Stimulated activated CD4-positive, alpha-beta T cell treated with anti-CD3 and anti-CD28 coated beads, TNF-alpha, amount 100 ng/mL, for 1 hour (primary cell): ENCODE data around the gene SNAP23.

Experiments used
- DNase-seq, 3 donors: peaks; one replicate each; pipeline ENCODE4 v3.0.0-alpha.2; 2020; ENCODE audit warnings: low read depth in 3 of 3, low spot score in 1 of 3

SNAP23 gene

DNA sequence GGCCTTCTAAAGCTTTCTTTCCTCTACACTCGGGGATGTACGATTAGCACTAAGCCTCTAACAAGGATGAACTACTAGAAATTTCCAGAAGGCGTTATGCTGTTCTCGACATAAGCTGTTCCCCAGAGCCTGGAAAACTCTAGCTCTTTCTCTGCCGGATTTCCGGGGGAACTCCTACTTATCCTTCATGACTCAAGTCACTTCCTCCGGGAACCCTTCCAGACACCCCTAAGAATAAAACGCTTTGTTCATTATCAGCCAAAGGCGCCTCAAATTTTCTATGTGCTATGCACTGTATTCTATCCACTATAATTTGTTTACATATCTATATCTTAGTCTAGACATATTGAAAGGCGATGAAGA lies 455 bp upstream of the SNAP23 start:
- DNase-seq, result no peak

DNA sequence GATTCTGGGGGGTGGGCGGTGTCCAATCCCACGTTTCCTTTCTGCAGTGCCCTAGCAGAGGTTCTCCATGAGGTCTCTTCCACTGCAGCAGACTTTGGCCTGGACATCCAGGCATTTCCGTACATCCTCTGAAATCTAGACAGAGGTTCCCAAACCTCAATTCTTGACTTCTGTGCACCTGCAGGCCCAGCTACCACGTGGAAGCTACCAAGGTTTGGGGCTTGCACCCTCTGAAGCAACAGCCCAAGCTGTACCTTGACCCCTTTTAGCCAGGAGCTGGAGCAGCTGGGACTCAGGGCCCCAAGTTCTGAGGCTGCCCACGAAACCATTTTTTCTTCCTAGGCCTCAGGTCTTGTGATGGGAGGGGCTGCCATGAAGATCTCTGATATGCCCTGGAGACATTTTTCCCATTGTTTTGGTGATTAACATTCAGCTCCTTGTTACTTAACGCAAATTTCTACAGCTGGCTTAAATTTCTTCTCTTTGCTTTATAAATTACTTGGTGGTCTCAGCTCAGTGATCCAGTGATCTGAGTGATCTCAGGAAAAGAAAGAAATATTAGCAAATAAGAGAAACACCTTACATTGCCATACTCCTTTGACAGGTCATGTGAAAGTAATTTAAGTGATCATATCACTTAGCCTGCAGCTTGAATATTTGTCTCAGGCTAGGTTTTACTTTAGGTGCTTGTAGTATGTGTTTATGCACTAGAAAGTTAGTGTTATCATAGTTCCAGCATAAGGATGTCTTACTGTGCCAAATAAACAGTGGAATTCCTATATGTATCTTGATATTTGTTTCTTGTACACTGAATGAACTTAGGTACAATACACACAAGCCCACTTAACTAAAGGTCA lies 3.0 kb downstream of the SNAP23 start:
- no peak for DNase-seq

DNA sequence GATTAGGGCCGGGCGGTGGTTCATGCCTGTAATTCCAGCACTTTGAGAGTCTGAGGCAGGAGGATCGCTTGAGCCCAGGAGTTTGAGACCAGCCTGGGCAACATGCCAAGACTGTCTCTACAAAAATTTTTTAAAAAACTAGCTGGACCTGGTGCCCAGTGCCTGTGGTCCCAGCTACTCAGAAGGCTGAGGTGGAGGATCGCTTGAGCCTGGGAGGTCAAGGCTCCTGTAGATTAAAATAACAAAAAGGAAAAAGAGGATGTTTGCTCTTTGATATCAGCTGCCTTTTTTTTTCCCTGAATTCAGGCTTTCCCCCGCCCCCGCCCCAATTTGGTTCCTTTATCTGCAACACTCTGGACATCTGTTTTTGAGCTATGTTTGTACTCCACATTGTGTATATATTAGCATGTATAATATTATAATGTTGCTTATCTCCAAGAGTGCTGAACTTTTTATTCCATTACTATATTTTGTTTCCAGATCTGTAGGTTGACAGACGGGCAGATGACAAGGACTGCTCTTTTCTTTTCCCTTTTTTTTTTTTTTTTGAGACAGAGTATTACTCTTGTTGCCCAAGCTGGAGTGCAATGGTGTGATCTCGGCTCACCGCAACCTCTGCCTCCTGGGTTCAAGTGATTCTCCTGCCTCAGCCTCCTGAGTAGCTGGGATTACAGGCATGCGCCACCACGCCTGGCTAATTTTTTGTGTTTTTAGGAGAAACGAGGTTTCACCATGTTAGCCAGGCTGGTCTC lies 4.6 kb downstream of the SNAP23 start:
- no peak for DNase-seq

- no peak for DNase-seq
Measured at GRCh38 chr15:42502477-42502876, 7.0 kb downstream of the SNAP23 start.

DNA sequence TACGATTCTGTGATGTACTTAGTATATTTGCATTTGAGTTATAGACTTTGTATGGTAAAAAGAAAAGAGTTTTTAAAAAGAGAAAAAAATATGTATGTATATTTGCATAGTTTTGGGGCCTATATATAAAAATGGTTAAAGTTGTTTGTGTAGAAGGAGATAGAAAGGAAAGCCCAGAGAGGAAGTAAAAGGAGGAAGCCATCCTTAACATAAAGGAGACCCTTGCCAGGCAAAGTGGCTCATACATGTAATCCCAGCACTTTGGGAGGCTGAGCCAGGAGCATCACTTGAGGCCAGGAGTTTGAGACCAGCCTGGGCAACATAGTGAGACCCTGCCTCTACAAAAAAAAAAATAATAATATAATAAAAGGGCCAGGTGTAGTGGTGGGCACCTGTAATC lies 8.4 kb downstream of the SNAP23 start:
- no peak for DNase-seq

DNA sequence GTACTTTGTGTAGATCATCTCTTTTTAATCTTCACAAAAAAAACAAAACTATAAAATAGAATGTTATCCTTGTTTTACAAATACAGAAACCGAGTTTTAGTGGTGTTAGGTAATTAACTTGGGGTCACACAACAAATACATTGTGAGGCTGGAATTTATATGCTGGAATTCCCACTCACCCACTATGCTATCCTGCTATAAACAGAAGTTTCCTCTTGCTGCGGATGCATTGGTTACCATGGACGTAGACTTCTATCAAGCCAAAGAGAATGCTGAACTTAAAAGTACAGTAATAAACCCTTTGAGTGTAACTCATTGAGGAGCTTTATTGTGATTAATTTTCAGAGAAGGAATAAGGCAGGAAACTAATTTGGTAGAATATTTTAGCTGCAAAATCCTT lies 9.2 kb downstream of the SNAP23 start:
- DNase-seq, result no peak

- DNase-seq, result no peak
Measured at GRCh38 chr15:42507514-42507913, 12.1 kb downstream of the SNAP23 start.

- no peak for DNase-seq
Measured at GRCh38 chr15:42508263-42508690, 12.8 kb downstream of the SNAP23 start.

- DNase-seq, result no peak
Measured at GRCh38 chr15:42510258-42511006, 15.0 kb downstream of the SNAP23 start.

DNA sequence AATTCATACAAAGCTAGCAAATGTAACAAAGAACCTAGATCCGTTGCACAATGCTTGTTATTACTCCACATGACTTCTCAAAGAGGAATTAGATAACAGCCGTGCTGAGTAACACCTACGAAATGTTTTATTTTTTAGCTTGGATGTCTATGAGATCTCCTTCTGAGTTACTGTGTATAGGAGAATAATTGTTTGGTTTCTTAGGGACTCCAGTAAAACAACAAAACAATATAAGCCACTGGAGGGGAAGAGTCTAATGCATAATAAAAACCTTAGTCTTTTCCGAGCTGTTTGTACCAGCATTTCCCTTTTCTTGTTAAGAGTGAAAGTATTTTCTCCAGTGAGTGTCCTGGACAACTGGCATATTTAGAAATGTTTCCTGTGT lies 15.6 kb downstream of the SNAP23 start:
- no peak for DNase-seq

DNA sequence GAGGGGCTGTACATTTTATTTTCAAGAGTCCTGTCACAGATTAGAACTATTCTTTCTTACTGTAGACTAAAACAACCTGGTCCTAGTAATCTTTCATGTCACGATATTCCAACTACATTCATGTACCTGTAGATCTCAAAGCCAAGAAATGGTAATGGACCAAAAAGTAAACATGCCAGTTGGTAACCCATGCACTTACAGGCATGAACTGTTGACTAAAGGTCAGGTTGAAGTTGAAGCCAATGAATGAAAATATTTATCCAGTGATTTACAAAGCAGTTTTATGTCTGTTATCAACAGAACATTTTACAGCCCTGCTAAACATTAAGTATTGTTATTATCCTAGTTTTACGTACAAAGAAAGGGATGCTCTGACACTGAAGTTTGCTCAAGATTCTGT lies 27.9 kb downstream of the SNAP23 start:
- no peak for DNase-seq

- DNase-seq, result no peak
Measured at GRCh38 chr15:42528970-42529369, 33.5 kb downstream of the SNAP23 start.

- DNase-seq, result no peak
Measured at GRCh38 chr15:42533246-42533645, 37.8 kb downstream of the SNAP23 start.

GRCh38 chr15:42544853-42545629 lies 49.6 kb downstream of the SNAP23 start:
- no peak for DNase-seq

DNA sequence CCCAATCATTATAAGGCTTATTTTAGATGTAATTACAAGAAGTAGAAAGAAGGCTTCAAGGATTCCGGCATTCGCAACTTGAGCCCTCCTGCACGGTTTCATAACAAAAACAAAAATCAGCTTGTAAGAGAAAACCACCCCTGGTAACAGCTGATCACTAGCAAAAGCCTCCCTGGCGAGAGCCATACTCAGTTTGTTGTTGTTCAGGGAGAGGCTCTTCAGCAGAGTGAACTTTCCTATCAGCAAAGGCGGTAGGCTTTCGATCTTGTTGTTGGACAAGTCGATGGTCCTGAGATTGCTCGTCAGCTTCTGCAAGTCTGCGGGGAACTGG lies 52.4 kb downstream of the SNAP23 start:
- DNase-seq, result no peak

- peak; percentile 65 to 82 (median 66) for DNase-seq
Measured at GRCh38 chr15:42548249-42549031, 53.0 kb downstream of the SNAP23 start, which contains the start of the genes HAUS2 and LRRC57. HAUS2 (plus strand) TSS chr15:42548838; CDS start chr15:42548873, 35 bp downstream. LRRC57 (minus strand) TSS chr15:42548793; CDS start chr15:42548434, 359 bp downstream.

GRCh38 chr15:42549032-42549491 lies 53.6 kb downstream of the SNAP23 start:
- no peak for DNase-seq

- no peak for DNase-seq
Measured at GRCh38 chr15:42549741-42550392, 54.4 kb downstream of the SNAP23 start.

DNA sequence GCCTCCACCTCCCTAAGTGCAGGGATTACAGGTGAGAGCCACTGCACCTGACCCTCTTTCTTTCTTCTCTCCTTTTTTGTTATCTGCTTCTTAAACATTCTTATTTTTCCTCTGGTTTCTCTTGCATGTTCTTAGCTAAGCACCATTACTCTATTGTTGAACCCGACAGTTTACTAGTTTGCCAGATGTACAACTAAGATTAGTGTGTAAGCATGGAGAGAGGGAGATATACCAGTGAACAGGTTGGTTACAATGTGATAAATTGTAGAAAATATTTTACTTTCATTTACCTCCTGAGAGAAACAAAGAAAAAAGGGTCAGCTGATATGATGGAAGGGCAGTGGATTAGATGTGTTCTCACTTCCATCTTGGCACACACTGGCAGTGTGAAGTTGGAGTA lies 58.1 kb downstream of the SNAP23 start:
- no peak for DNase-seq
